SK-N-SH treated with all-trans-retinoic acid at 6 μM for 48 hours (cell line): Measurements from ENCODE around the gene ZHX3.
A peak's percentile ranks its signal among the peaks of the same experiment; 100 is the strongest.

ENCODE experiments used
- ATAC-seq: fragments of 200-7000 bp; cut with Tn5 transposase; 3 replicates; pipeline ENCODE4 v1.9.1; 2020; ENCODE audit warnings: mild to moderate bottlenecking, moderate library complexity
- BACH2 ChIP-seq: fragments of 250-450 bp; sonication (Bioruptor Pico); IDR thresholded peaks from 2 replicates; pipeline ENCODE4 v1.9.0; 2021; ENCODE audit warnings: mild to moderate bottlenecking, borderline replicate concordance
- CREB5 ChIP-seq: fragments of 250-450 bp; sonication (Bioruptor Pico); IDR thresholded peaks from 2 replicates; pipeline ENCODE4 v1.5.1; 2020; ENCODE audit warnings: low read depth, mild to moderate bottlenecking, moderate library complexity
- CSDC2 ChIP-seq: fragments of 250-450 bp; sonication (Bioruptor Pico); IDR thresholded peaks from 2 replicates; pipeline ENCODE4 v1.5.0; 2020; ENCODE audit warnings: mild to moderate bottlenecking, moderate library complexity
- ESRRG ChIP-seq: fragments of 250-450 bp; sonication (Bioruptor Pico); IDR thresholded peaks from 2 replicates; pipeline ENCODE4 v1.6.1; 2021; ENCODE audit warnings: mild to moderate bottlenecking
- GLIS3 ChIP-seq: fragments of 250-450 bp; sonication (Bioruptor Pico); IDR thresholded peaks from 2 replicates; pipeline ENCODE4 v1.5.0; 2020; ENCODE audit warnings: mild to moderate bottlenecking, moderate library complexity
- ISL1 ChIP-seq: fragments of 250-450 bp; sonication (Bioruptor Pico); IDR thresholded peaks from 2 replicates; pipeline ENCODE4 v2.1.2; 2022; ENCODE audit warnings: mild to moderate bottlenecking, moderate library complexity
- OSR1 ChIP-seq: fragments of 250-450 bp; sonication (Bioruptor Pico); IDR thresholded peaks from 2 replicates; pipeline ENCODE4 v1.8.0; 2022; ENCODE audit warnings: moderate library complexity, mild to moderate bottlenecking, inconsistent platforms
- PATZ1 ChIP-seq: fragments of 250-450 bp; sonication (Bioruptor Pico); IDR thresholded peaks from 2 replicates; pipeline ENCODE4 v1.8.0; 2020; ENCODE audit warnings: mild to moderate bottlenecking, moderate library complexity, borderline replicate concordance
- POU6F1 ChIP-seq: fragments of 250-450 bp; sonication (Bioruptor Pico); IDR thresholded peaks from 2 replicates; pipeline ENCODE4 v1.8.0; 2021; ENCODE audit warnings: low read depth, mild to moderate bottlenecking, moderate library complexity, borderline replicate concordance
- SNAI2 ChIP-seq: fragments of 250-450 bp; sonication (Bioruptor Pico); IDR thresholded peaks from 2 replicates; pipeline ENCODE4 v1.5.0; 2020; ENCODE audit warnings: mild to moderate bottlenecking, moderate library complexity
- TOX ChIP-seq: fragments of 250-450 bp; sonication (Bioruptor Pico); IDR thresholded peaks from 2 replicates; pipeline ENCODE4 v1.8.0; 2021; ENCODE audit warnings: mild to moderate bottlenecking, moderate library complexity, borderline replicate concordance
- TSHZ2 ChIP-seq: fragments of 250-450 bp; sonication (Bioruptor Pico); IDR thresholded peaks from 2 replicates; pipeline ENCODE4 v1.5.0; 2020; ENCODE audit warnings: mild to moderate bottlenecking, moderate library complexity
- ZC3H10 ChIP-seq: fragments of 250-450 bp; sonication (Bioruptor Pico); IDR thresholded peaks from 2 replicates; pipeline ENCODE4 v1.5.1; 2021; ENCODE audit warnings: mild to moderate bottlenecking, moderate library complexity
- ZFP3 ChIP-seq: fragments of 250-450 bp; sonication (Bioruptor Pico); IDR thresholded peaks from 2 replicates; pipeline ENCODE4 v1.5.0; 2020; ENCODE audit warnings: mild to moderate bottlenecking, moderate library complexity
- ZFP30 ChIP-seq: fragments of 450-650 bp; formaldehyde crosslinking; IDR thresholded peaks from 2 replicates; pipeline ENCODE4 v1.5.0; 2022; ENCODE audit warnings: mild to moderate bottlenecking, moderate library complexity
- ZNF565 ChIP-seq: fragments of 450-650 bp; formaldehyde crosslinking; conservative IDR thresholded peaks from 2 replicates; pipeline ENCODE4 v1.5.0; 2020; ENCODE audit warnings: low read depth, mild to moderate bottlenecking, moderate library complexity
- ZNF8 ChIP-seq: fragments of 450-650 bp; formaldehyde crosslinking; IDR thresholded peaks from 2 replicates; pipeline ENCODE4 v1.5.0; 2020; ENCODE audit warnings: mild to moderate bottlenecking, moderate library complexity

Gene ZHX3

GRCh38 chr20:41213150-41213820, 104.2 kb downstream of the ZHX3 start:
- peak; percentile 96 for ATAC-seq
- TF ChIP-seq ZFP3 (CRISPR knock-in tag) (no peak), PATZ1 (no peak), GLIS3 (CRISPR knock-in tag) (no peak), TOX (CRISPR knock-in tag) (no peak)
- TF ChIP-seq, all 23 proteins: peak for 0

GRCh38 chr20:41205313-41205712, 112.2 kb downstream of the ZHX3 start:
- no peak for ATAC-seq
- TF ChIP-seq BACH2 (CRISPR knock-in tag) (no peak), ZC3H10 (CRISPR knock-in tag) (no peak), ESRRG (no peak), ZNF565 (no peak), ZFP3 (CRISPR knock-in tag) (no peak), ZNF8 (CRISPR knock-in tag) (no peak), ZFP30 (CRISPR knock-in tag) (no peak), GLIS3 (CRISPR knock-in tag) (no peak), CREB5 (CRISPR knock-in tag) (no peak), PATZ1 (no peak), TSHZ2 (no peak), ISL1 (CRISPR knock-in tag) (no peak), POU6F1 (no peak), OSR1 (CRISPR knock-in tag) (no peak)

GRCh38 chr20:41204304-41205265, 112.9 kb downstream of the ZHX3 start:
- ATAC-seq, result no peak

More at GRCh38 chr20:41204304-41205265, 112.9 kb downstream of the ZHX3 start:
- TF ChIP-seq ISL1 (CRISPR knock-in tag), result no peak
- TF ChIP-seq SNAI2 (CRISPR knock-in tag), result no peak
- no peak for TF ChIP-seq BACH2 (CRISPR knock-in tag)
- TF ChIP-seq TSHZ2, result no peak
- no peak for TF ChIP-seq PATZ1
- TF ChIP-seq CSDC2 (CRISPR knock-in tag), result no peak
- no peak for TF ChIP-seq ZFP30 (CRISPR knock-in tag)
